ENCODE measurements around the gene SPCS1.

Gene SPCS1

GRCh38 chr3:52756141-52756540 is 50.2 kb downstream of the SPCS1 start:
- no peaks in the 10 kb centered on the region for H3K27me3 ChIP-seq (ENCODE audit: insufficient read depth, low read length, poor library complexity)
- TF ChIP-seq, protein P1, sequence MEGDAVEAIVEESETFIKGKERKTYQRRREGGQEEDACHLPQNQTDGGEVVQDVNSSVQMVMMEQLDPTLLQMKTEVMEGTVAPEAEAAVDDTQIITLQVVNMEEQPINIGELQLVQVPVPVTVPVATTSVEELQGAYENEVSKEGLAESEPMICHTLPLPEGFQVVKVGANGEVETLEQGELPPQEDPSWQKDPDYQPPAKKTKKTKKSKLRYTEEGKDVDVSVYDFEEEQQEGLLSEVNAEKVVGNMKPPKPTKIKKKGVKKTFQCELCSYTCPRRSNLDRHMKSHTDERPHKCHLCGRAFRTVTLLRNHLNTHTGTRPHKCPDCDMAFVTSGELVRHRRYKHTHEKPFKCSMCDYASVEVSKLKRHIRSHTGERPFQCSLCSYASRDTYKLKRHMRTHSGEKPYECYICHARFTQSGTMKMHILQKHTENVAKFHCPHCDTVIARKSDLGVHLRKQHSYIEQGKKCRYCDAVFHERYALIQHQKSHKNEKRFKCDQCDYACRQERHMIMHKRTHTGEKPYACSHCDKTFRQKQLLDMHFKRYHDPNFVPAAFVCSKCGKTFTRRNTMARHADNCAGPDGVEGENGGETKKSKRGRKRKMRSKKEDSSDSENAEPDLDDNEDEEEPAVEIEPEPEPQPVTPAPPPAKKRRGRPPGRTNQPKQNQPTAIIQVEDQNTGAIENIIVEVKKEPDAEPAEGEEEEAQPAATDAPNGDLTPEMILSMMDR (IDR thresholded peaks at IDR 0.05; ENCODE audit: borderline replicate concordance, extremely low read depth, low read length, poor library complexity, severe bottlenecking) = no peak
- no peak for TF ChIP-seq EZH2 (IDR thresholded peaks at IDR 0.05; ENCODE audit: borderline replicate concordance, low read depth, low read length, severe bottlenecking)
- H3K27ac ChIP-seq (ENCODE audit: low read length) = no peak overlapping the region
- no peaks in the 10 kb centered on the region for H4K20me1 ChIP-seq (ENCODE audit: insufficient read depth, low read length)
- no peak overlapping the region for H3K4me3 ChIP-seq (ENCODE audit: low read depth in 1 of 2, low read length in 2 of 2)
- DNase-seq (no peak), ATAC-seq (ENCODE audit: insufficient read depth, low read depth) (no peak)
- H3K79me2 ChIP-seq (ENCODE audit: insufficient read depth, low read length) = no peaks in the 10 kb centered on the region
- H3K9me3 ChIP-seq (ENCODE audit: insufficient read depth, low read length, severe bottlenecking) = no peaks in the 10 kb centered on the region
- no peak overlapping the region for H3K9ac ChIP-seq (ENCODE audit: low read depth, low read length)
- no peaks in the 10 kb centered on the region for H3K4me1 ChIP-seq (ENCODE audit: insufficient read depth, low read length)
- peaks cover 56% of the 10 kb centered on the region for H3K36me3 ChIP-seq (ENCODE audit: insufficient read depth, low read length)
- no peak overlapping the region for H3K4me2 ChIP-seq (ENCODE audit: insufficient read depth, low read length)
- no peak overlapping the region for H2AFZ ChIP-seq (ENCODE audit: low read depth, low read length)

All from DND-41 (cell line).